ENCODE data around the gene PLK1. TPM values are rescaled to one million over a fixed set of nuclear protein-coding genes. Genes with fewer than 3 reads are reported as not detected.

The PLK1 gene
- total RNA-seq, 2 experiments from 2014 or later, result 69.5 to 156 TPM

DNA sequence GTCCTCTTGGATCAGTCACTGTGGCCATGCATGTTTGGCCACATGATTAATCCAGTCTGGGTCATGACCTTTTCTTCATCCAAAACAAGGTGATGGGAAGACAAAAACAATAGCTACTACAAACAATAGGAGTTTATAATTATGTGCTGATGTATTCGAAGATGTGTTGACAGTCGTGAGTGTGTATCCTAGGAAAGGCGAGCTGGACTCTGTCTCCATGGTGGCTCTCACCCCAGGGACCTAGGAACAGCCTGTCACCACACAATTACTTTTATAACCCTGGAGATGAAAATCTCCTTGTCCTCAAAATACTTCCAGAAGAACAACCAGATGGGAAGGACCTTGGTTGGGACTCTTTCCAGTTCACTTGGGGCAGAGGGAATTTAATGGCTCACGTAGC, 9.8 kb upstream of the PLK1 start:
- POLR2A ChIA-PET, result interaction anchor here (0.9 kb wide), 1 partner anchor 8 kb away, joined by 3 read pairs; no protein-coding TSS in a partner anchor
- Histone ChIP-seq H3K4me2 (ENCODE audit: low read length) (no peak overlapping the region), H3K9me3 (ENCODE audit: low read length) (no peaks in the 10 kb centered on the region), H3K9me2 (ENCODE audit: insufficient read depth, low read length) (no peaks in the 10 kb centered on the region), H3K27ac (ENCODE audit: low read depth, low read length, poor library complexity, severe bottlenecking) (no peak overlapping the region), H3K36me3 (ENCODE audit: insufficient read depth, low read length) (peaks cover 85% of the 10 kb centered on the region), H3K4me3 (ENCODE audit: low read depth, low read length, poor library complexity, severe bottlenecking) (no peak overlapping the region), H3K79me2 (ENCODE audit: insufficient read depth, low read depth, low read length) (no peaks in the 10 kb centered on the region), H4K20me1 (ENCODE audit: insufficient read depth, low read length) (no peaks in the 10 kb centered on the region), H3K4me1 (ENCODE audit: insufficient read depth, low read length, poor library complexity, severe bottlenecking) (no peaks in the 10 kb centered on the region), H2AFZ (ENCODE audit: low read length) (no peak overlapping the region)
- TF ChIP-seq, protein P1, sequence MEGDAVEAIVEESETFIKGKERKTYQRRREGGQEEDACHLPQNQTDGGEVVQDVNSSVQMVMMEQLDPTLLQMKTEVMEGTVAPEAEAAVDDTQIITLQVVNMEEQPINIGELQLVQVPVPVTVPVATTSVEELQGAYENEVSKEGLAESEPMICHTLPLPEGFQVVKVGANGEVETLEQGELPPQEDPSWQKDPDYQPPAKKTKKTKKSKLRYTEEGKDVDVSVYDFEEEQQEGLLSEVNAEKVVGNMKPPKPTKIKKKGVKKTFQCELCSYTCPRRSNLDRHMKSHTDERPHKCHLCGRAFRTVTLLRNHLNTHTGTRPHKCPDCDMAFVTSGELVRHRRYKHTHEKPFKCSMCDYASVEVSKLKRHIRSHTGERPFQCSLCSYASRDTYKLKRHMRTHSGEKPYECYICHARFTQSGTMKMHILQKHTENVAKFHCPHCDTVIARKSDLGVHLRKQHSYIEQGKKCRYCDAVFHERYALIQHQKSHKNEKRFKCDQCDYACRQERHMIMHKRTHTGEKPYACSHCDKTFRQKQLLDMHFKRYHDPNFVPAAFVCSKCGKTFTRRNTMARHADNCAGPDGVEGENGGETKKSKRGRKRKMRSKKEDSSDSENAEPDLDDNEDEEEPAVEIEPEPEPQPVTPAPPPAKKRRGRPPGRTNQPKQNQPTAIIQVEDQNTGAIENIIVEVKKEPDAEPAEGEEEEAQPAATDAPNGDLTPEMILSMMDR (conservative IDR thresholded peaks at IDR 0.05; ENCODE audit: low read length), result no peak
- TF ChIP-seq EZH2phosphoT487 (IDR thresholded peaks at IDR 0.05; ENCODE audit: borderline replicate concordance, low read depth, low read length), result no peak
- TSS peak; percentile 12 for BruUV-seq (replicated peaks)
- CTCF ChIA-PET (ENCODE audit: unreplicated experiment), result no interaction called here
- DNase-seq (ENCODE audit: low spot score), result no peak
- intact Hi-C loops (cut with micrococcal nuclease; ENCODE audit: unreplicated experiment), result no loop called here

DNA sequence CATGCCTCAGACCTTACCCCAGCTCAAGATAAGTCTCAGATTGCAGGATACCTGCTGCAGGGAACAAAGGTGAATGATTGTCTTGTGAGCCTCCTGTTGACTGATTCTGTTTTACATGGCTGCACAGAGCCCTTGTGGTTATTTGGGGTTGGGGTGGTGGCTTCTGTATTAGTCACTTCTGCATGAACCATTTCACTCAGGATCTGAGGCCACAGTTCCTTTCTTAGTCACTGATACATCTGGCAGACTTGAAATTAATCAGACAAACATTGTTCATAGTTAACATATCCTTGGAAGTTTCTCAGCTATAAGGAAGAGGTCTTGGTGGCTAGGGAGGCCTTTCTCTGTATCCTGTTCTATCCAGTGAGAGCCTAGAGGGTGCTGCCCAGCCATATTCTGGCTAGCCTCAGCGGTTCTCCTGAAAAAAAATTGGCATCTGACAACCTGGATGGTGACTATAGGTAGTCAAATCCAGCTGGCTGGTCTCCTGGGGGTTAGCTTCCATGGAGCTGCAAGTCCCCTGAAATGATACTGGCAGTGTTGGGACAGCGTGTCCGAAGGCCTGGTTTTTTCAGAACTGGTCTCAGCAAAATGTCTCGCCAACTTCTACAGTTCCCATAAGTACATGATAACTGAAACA, 8.4 kb upstream of the PLK1 start:
- Histone ChIP-seq H3K9me3 (ENCODE audit: low read length) (no peaks in the 10 kb centered on the region), H3K4me3 (ENCODE audit: low read depth, low read length, poor library complexity, severe bottlenecking) (no peak overlapping the region), H3K79me2 (ENCODE audit: insufficient read depth, low read depth, low read length) (no peaks in the 10 kb centered on the region), H3K9me2 (ENCODE audit: insufficient read depth, low read length) (no peaks in the 10 kb centered on the region), H3K36me3 (ENCODE audit: insufficient read depth, low read length) (peaks cover 78% of the 10 kb centered on the region), H3K4me1 (ENCODE audit: insufficient read depth, low read length, poor library complexity, severe bottlenecking) (no peaks in the 10 kb centered on the region), H2AFZ (ENCODE audit: low read length) (no peak overlapping the region), H3K27ac (ENCODE audit: low read depth, low read length, poor library complexity, severe bottlenecking) (no peak overlapping the region), H3K4me2 (ENCODE audit: low read length) (no peak overlapping the region), H4K20me1 (ENCODE audit: insufficient read depth, low read length) (no peaks in the 10 kb centered on the region)
- TF ChIP-seq, protein P1 (conservative IDR thresholded peaks at IDR 0.05; ENCODE audit: low read length), result no peak
- TF ChIP-seq EZH2phosphoT487 (IDR thresholded peaks at IDR 0.05; ENCODE audit: borderline replicate concordance, low read depth, low read length), result no peak
- intact Hi-C loops (cut with micrococcal nuclease; ENCODE audit: unreplicated experiment), result no loop called here
- no TSS peak for BruUV-seq (replicated peaks)
- ChIA-PET CTCF (ENCODE audit: unreplicated experiment) (interaction anchor here (0.6 kb wide), 1 partner anchor 325 kb away, joined by 3 read pairs; no protein-coding TSS in a partner anchor), POLR2A (no interaction called here)
- no peak for DNase-seq (ENCODE audit: low spot score)

DNA sequence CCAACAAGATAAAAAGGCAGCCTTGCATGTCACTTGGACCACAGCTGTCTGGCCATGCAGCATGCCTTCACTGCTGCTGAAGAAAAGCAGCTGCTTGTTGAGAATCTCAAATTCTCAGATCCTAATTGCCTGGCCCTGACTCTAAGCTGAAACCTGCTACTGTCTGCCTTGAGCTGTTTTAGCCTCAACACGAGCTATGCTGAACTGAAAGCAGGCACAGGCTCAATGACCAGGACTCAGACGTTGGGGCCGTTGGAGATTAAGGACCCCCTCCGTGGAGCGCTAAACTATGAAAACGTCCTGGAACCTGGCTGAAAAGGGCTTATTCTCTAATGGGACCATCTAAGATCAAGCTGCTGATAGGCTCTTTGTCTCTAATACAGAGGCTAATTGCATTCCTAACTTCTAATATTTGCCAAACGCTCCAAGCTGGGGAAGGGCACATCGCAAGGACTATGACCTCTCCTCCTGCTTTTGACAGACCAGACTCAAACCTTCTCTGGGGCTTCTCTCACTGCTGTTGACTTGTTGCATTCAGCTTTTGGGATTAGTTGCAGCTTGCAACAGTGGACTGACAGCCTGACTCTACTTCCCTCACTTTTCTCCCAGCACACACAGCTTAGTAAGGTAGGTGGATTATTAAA, 4.6 kb upstream of the PLK1 start:
- H3K9me3 ChIP-seq (ENCODE audit: low read length), result no peaks in the 10 kb centered on the region
- ChIA-PET POLR2A (interaction anchor here (0.5 to 1.4 kb wide), 4 partner anchors 8 to 85 kb away, joined by 3 to 4 read pairs (median 3); no protein-coding TSS in a partner anchor), CTCF (ENCODE audit: unreplicated experiment) (no interaction called here)
- no peak overlapping the region for H3K4me3 ChIP-seq (ENCODE audit: low read depth, low read length, poor library complexity, severe bottlenecking)
- H3K4me1 ChIP-seq (ENCODE audit: insufficient read depth, low read length, poor library complexity, severe bottlenecking), result peaks cover 7% of the 10 kb centered on the region
- no peak overlapping the region for H2AFZ ChIP-seq (ENCODE audit: low read length)
- no peak overlapping the region for H3K4me2 ChIP-seq (ENCODE audit: low read length)
- H3K79me2 ChIP-seq (ENCODE audit: insufficient read depth, low read depth, low read length), result peaks cover 4% of the 10 kb centered on the region
- DNase-seq (ENCODE audit: low spot score), result no peak
- BruUV-seq (replicated peaks), result no TSS peak
- H3K27ac ChIP-seq (ENCODE audit: low read depth, low read length, poor library complexity, severe bottlenecking), result no peak overlapping the region
- intact Hi-C loops (cut with micrococcal nuclease; ENCODE audit: unreplicated experiment), result no loop called here
- H3K36me3 ChIP-seq (ENCODE audit: insufficient read depth, low read length), result peaks cover 42% of the 10 kb centered on the region
- TF ChIP-seq, protein P1 (conservative IDR thresholded peaks at IDR 0.05; ENCODE audit: low read length), result no peak
- no peak for TF ChIP-seq EZH2phosphoT487 (IDR thresholded peaks at IDR 0.05; ENCODE audit: borderline replicate concordance, low read depth, low read length)
- H4K20me1 ChIP-seq (ENCODE audit: insufficient read depth, low read length), result no peaks in the 10 kb centered on the region
- no peaks in the 10 kb centered on the region for H3K9me2 ChIP-seq (ENCODE audit: insufficient read depth, low read length)

Measured in OCI-LY7 (cell line).